ENCODE measurements around the gene HSF2.
A peak's percentile ranks its signal among the peaks of the same experiment; 100 is the strongest.

Gene HSF2

DNA sequence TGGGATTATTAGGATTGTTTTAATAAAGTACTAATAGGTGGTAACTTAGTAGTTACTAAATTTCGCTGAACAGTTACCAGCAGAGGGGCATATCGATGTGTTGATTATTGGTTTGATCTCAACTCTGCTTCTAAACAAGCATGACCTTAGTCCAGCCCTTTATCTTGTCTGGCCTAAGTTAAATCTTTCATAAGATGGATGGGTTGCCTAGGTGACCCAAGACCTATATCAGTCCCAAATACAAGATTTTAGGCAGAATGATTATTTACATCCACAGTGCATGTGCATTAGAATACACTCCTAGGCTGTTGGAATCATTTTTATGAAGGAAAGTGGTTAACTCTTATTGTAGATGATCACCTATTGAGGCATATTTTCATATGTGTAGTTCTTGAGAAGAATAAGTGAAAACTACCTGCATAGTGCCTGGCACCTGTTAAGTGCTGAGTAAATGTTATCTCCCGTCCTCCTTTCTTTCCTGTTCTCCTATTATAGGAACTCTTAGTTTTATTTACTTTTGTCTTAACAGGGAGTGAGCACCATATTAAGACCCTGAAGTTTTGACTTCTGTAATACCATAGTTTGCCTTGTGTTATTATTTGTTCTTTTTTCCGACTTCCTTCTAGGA is 1.1 kb downstream of the HSF2 start:
- peaks cover 45% of the 10 kb centered on the region for H3K27me3 ChIP-seq (ENCODE audit: insufficient read depth, low read length)
- H3K36me3 ChIP-seq (ENCODE audit: insufficient read depth, low read length): no peaks in the 10 kb centered on the region
- H3K9ac ChIP-seq (ENCODE audit: low read depth, low read length): no peak overlapping the region; the same call in 1 of the 2 replicates
- H3K4me1 ChIP-seq (ENCODE audit: insufficient read depth, low read length): peaks cover 12% of the 10 kb centered on the region; the same call in 1 of the 2 replicates
- H3K27ac ChIP-seq (ENCODE audit: low read depth, low read length): no peak overlapping the region
- 70% methylated on average over 3 of the region's 4 CpGs for WGBS
- peak overlapping the region; percentile 98 for H3K4me3 ChIP-seq (ENCODE audit: low read length)
- no peaks in the 10 kb centered on the region for H3K9me3 ChIP-seq (ENCODE audit: insufficient read depth, low read depth, low read length)

DNA sequence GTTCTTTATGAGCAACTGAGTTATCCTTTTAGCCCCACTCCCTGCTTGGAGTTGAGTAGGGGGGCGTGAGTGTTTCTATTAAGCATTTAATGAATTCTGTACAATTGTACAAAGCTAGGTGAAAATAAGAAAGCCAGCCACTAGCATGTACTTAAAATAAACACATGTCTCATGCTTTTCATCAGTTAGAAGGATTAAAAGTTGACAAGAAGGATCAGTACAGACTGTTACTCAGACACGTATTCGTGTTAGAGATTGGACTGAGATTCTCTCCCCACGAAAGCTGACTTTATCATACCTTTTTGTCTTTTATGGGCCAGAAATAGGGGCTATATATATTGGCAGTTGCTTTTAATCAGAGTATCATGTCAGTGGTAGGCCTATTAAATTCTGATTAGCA is 1.7 kb downstream of the HSF2 start:
- no peak overlapping the region for H3K9ac ChIP-seq (ENCODE audit: low read depth, low read length)

DNA sequence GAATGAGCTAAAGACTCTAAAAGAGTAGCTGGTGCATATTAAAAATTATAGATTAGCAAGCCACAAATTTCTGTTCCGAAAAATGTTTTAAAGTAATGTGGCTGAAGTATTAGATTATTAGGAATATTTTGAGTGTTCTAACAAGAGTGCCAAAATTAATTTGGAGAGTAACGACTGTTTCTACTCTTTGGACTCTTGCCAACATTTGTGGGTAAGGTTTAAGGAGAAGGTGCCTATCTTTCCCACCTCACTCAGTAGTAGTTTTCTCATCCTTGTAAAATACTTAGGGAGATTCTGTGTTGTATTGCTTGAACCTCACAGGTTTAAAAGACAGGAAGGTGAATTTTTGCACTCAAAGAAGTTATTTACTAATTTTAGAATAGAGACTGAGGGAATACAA is 5.0 kb downstream of the HSF2 start:
- WGBS: 94% methylated on average over 2 of the region's 2 CpGs
- Histone ChIP-seq H3K36me3 (ENCODE audit: insufficient read depth, low read length) (no peaks in the 10 kb centered on the region), H3K27me3 (ENCODE audit: insufficient read depth, low read length) (peaks cover 15% of the 10 kb centered on the region), H3K4me1 (ENCODE audit: insufficient read depth, low read length) (peaks cover 17% of the 10 kb centered on the region), H3K4me3 (ENCODE audit: low read length) (no peak overlapping the region), H3K9me3 (ENCODE audit: insufficient read depth, low read depth, low read length) (no peaks in the 10 kb centered on the region), H3K9ac (ENCODE audit: low read depth, low read length) (no peak overlapping the region), H3K27ac (ENCODE audit: low read depth, low read length) (no peak overlapping the region)

More for the DNA sequence above, 1.7 kb downstream of the HSF2 start:
- Histone ChIP-seq H3K36me3 (ENCODE audit: insufficient read depth, low read length) (no peaks in the 10 kb centered on the region), H3K27ac (ENCODE audit: low read depth, low read length) (no peak overlapping the region), H3K4me3 (ENCODE audit: low read length) (peak overlapping the region; percentile 98; the same call in 1 of the 2 replicates), H3K4me1 (ENCODE audit: insufficient read depth, low read length) (peaks cover 17% of the 10 kb centered on the region), H3K9me3 (ENCODE audit: insufficient read depth, low read depth, low read length) (no peaks in the 10 kb centered on the region), H3K27me3 (ENCODE audit: insufficient read depth, low read length) (peaks cover 40% of the 10 kb centered on the region)
- WGBS: 95% methylated on average over 4 of the region's 4 CpGs

DNA sequence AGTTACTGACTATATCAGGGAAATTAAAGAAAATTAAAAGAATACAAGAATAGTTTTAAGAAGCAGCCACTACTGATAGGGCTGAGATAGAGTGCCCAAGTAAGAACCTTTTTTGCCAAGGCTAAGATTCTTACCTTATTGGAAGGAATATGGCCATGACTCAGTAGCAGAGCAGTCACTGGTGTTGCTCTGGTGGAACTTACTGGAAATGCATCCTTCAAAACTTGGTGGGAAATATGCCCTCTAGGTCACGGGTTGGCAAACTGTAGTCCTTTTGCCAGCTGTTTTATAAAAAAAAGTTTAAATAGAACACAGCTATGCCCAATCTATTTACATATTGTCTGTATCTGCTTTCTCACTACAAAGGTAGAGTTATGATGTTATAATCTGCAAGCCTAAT is 6.0 kb downstream of the HSF2 start:
- H3K9me3 ChIP-seq (ENCODE audit: insufficient read depth, low read depth, low read length): no peaks in the 10 kb centered on the region
- H3K27ac ChIP-seq (ENCODE audit: low read depth, low read length): no peak overlapping the region
- H3K27me3 ChIP-seq (ENCODE audit: insufficient read depth, low read length): peaks cover 9% of the 10 kb centered on the region
- 94% methylated on average over 1 of the region's 1 CpG for WGBS
- no peak overlapping the region for H3K4me3 ChIP-seq (ENCODE audit: low read length)
- H3K4me1 ChIP-seq (ENCODE audit: insufficient read depth, low read length): peaks cover 16% of the 10 kb centered on the region
- H3K36me3 ChIP-seq (ENCODE audit: insufficient read depth, low read length): no peaks in the 10 kb centered on the region
- H3K9ac ChIP-seq (ENCODE audit: low read depth, low read length): no peak overlapping the region

DNA sequence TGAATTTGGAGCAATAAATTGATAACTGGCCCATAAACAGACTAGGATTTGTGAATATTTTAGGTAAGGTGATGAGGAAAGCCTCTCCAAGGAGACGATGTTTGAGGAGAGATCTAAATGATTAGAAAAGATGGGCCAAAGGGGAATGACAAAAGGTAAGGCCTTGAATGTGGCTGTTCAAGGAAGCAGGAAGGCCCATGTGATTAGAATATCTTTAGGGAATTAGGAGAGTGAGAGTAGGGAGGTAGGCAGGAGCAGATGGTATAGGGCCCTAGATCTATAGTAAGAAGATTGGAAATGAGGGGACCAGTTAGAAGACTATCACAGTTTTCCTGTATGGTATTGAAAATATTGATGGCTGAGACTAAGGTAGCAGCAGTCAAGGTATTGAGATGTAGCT is 6.7 kb downstream of the HSF2 start:
- H3K27ac ChIP-seq (ENCODE audit: low read depth, low read length): no peak overlapping the region
- H3K4me3 ChIP-seq (ENCODE audit: low read length): no peak overlapping the region
- no peaks in the 10 kb centered on the region for H3K36me3 ChIP-seq (ENCODE audit: insufficient read depth, low read length)
- 71% methylated on average over 1 of the region's 1 CpG for WGBS
- no peaks in the 10 kb centered on the region for H3K9me3 ChIP-seq (ENCODE audit: insufficient read depth, low read depth, low read length)
- H3K4me1 ChIP-seq (ENCODE audit: insufficient read depth, low read length): peaks cover 12% of the 10 kb centered on the region
- peaks cover 1% of the 10 kb centered on the region; the same call in 1 of the 2 replicates for H3K27me3 ChIP-seq (ENCODE audit: insufficient read depth, low read length)
- H3K9ac ChIP-seq (ENCODE audit: low read depth, low read length): no peak overlapping the region

DNA sequence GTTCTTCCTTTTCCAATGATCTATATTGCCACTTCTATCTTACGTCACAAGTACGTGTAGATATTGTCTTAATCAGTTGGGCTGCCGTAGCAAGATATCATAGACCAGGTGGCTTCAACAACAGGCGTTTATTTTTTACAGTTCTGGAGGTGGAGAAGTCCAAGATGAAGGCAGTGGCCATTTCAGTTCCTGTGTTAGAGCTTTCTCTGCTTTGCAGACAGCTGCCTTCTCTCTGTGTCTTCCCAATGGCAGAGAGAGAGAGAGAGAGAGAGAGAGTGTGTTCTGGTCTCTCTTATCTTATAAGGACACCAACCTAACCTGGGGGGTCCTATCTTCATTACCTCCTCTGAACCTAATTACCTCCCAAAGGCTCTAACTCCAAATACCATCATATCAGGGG is 8.3 kb downstream of the HSF2 start:
- H3K4me3 ChIP-seq (ENCODE audit: low read length): no peak overlapping the region
- no peaks in the 10 kb centered on the region for H3K9me3 ChIP-seq (ENCODE audit: insufficient read depth, low read depth, low read length)
- H3K4me1 ChIP-seq (ENCODE audit: insufficient read depth, low read length): peaks cover 12% of the 10 kb centered on the region
- no peak overlapping the region for H3K27ac ChIP-seq (ENCODE audit: low read depth, low read length)
- peaks cover 8% of the 10 kb centered on the region for H3K36me3 ChIP-seq (ENCODE audit: insufficient read depth, low read length)
- WGBS: 78% methylated on average over 4 of the region's 4 CpGs
- H3K27me3 ChIP-seq (ENCODE audit: insufficient read depth, low read length): no peaks in the 10 kb centered on the region
- no peak overlapping the region for H3K9ac ChIP-seq (ENCODE audit: low read depth, low read length)

DNA sequence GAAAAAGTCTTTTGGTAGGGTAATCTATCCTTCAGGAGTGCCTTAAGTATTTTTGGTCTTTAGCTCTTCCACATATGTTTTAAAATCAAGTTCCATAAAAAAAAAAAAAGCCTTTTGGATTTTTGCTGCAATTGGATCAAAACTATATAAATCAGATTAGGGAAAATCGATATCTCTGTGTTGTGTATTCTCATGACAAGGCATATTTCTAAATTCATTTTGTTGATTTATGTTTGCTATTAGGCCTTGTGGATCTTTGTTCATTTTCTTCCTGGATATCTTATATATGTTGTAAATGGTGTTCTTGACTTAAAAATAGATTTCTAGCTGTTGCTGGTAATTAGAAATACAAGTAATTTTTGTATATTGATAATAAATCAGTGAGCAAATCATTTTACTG is 8.8 kb downstream of the HSF2 start:
- peaks cover 12% of the 10 kb centered on the region for H3K4me1 ChIP-seq (ENCODE audit: insufficient read depth, low read length)
- no peaks in the 10 kb centered on the region for H3K9me3 ChIP-seq (ENCODE audit: insufficient read depth, low read depth, low read length)
- H3K36me3 ChIP-seq (ENCODE audit: insufficient read depth, low read length): peaks cover 13% of the 10 kb centered on the region
- H3K9ac ChIP-seq (ENCODE audit: low read depth, low read length): no peak overlapping the region
- no peak overlapping the region for H3K27ac ChIP-seq (ENCODE audit: low read depth, low read length)
- H3K4me3 ChIP-seq (ENCODE audit: low read length): no peak overlapping the region
- H3K27me3 ChIP-seq (ENCODE audit: insufficient read depth, low read length): no peaks in the 10 kb centered on the region
- 91% methylated on average over 1 of the region's 1 CpG for WGBS

DNA sequence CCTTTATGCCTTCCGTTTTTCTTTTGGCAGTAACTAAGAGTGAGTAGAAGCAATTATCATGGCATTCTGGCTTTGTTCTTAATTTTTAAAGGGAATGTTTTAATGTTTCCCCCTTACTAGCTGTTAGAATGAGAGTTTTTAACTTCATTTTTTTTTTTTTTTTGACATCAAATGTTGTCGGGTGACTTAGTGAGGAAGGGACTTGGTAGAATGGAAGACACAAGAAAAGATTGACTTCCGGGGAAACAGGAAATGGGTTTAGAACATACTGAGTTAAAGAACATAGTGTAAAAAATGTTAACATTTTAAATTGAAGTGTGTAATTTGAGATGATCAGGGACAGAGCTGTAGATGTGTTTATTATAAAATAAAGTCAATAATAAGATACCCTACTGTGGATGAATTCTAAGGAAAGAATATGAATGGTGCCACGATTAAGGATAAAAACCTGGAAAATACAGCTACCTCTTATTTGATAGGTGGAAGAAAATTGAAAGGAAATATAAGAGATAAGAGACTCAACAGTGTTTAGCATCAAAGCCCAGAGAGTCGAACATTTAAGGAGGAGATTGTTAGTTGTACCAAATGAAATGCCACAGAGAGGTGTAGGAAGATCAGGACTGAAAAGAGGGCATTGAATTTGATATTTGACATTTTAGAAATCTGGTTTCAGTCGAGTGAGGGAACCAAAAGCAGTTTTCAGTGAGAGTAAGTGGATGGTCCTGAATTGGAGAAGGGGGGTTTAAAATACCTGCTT is 9.4 kb downstream of the HSF2 start:
- Histone ChIP-seq H3K9ac (ENCODE audit: low read depth, low read length) (no peak overlapping the region), H3K27ac (ENCODE audit: low read depth, low read length) (no peak overlapping the region), H3K9me3 (ENCODE audit: insufficient read depth, low read depth, low read length) (no peaks in the 10 kb centered on the region), H3K4me1 (ENCODE audit: insufficient read depth, low read length) (peaks cover 12% of the 10 kb centered on the region), H3K36me3 (ENCODE audit: insufficient read depth, low read length) (peaks cover 20% of the 10 kb centered on the region), H3K4me3 (ENCODE audit: low read length) (no peak overlapping the region), H3K27me3 (ENCODE audit: insufficient read depth, low read length) (no peaks in the 10 kb centered on the region)
- WGBS: 88% methylated on average over 6 of the region's 6 CpGs

DNA sequence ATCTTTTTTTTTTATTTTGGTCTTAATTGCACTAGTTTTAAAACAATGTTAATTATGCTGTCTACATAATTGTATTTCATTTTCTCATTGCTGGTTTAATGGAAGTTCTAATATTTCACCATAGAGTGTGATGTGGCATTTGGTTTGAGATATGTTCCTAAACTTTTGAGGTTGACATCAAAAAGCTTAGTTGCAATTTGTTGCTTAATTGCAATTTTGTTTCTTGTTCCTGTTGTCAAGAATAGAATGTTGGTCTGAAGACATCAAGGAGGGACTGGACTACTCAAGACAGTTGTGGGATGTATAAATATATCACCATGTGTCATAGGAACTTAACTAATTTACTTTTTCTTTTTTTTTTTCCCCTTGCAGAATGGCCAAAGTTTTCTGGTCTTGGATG is 12.5 kb downstream of the HSF2 start:
- H3K9me3 ChIP-seq (ENCODE audit: insufficient read depth, low read depth, low read length): no peaks in the 10 kb centered on the region
- no peak overlapping the region for H3K9ac ChIP-seq (ENCODE audit: low read depth, low read length)
- no peaks in the 10 kb centered on the region for H3K27me3 ChIP-seq (ENCODE audit: insufficient read depth, low read length)
- no peak overlapping the region for H3K27ac ChIP-seq (ENCODE audit: low read depth, low read length)
- no peak overlapping the region for H3K4me3 ChIP-seq (ENCODE audit: low read length)
- H3K36me3 ChIP-seq (ENCODE audit: insufficient read depth, low read length): peaks cover 48% of the 10 kb centered on the region
- peaks cover 3% of the 10 kb centered on the region; the same call in 1 of the 2 replicates for H3K4me1 ChIP-seq (ENCODE audit: insufficient read depth, low read length)

DNA sequence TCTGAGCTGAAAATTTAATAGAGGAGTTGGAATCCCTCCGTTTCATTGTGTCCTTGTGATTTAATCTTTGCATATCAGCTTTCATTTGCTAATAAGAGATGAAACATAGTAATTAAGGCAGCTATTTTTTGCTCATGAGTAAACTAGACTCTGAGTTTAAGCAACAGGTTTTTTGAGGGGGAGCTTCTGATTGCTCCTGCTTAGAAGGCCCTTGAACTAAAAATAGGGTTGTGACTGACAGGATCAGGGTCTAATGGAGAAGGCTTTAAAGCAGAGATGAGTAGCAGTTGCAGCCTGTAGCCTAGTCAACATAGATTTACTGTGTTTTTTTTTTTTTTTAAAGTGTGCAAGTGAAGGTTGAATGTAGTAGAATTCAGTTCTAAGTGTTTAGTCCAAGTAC is 17.4 kb downstream of the HSF2 start:
- WGBS: 92% methylated on average over 1 of the region's 1 CpG
- no peak overlapping the region for H3K27ac ChIP-seq (ENCODE audit: low read depth, low read length)
- no peak overlapping the region for H3K9ac ChIP-seq (ENCODE audit: low read depth, low read length)
- no peak overlapping the region for H3K4me3 ChIP-seq (ENCODE audit: low read length)
- no peaks in the 10 kb centered on the region for H3K4me1 ChIP-seq (ENCODE audit: insufficient read depth, low read length)
- peaks cover 92% of the 10 kb centered on the region for H3K36me3 ChIP-seq (ENCODE audit: insufficient read depth, low read length)
- H3K9me3 ChIP-seq (ENCODE audit: insufficient read depth, low read depth, low read length): no peaks in the 10 kb centered on the region
- H3K27me3 ChIP-seq (ENCODE audit: insufficient read depth, low read length): no peaks in the 10 kb centered on the region

DNA sequence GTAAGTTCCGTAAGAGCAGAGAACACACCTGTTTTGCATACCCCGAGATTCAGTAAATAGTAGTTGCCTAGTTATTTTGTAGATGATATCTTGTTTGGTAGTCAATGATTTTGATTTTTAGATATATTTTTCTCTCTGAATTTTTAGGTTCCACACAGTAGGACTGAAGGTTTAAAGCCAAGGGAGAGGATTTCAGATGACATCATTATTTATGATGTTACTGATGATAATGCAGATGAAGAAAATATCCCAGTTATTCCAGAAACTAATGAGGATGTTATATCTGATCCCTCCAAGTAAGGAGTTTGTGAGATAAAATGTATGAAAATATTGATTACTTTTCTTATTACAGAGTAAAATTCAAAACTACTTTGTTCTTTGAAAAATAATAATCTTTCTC is 22.6 kb downstream of the HSF2 start:
- no peak overlapping the region for H3K4me3 ChIP-seq (ENCODE audit: low read length)
- H3K4me1 ChIP-seq (ENCODE audit: insufficient read depth, low read length): no peaks in the 10 kb centered on the region
- H3K36me3 ChIP-seq (ENCODE audit: insufficient read depth, low read length): peaks cover 96% of the 10 kb centered on the region
- 98% methylated on average over 2 of the region's 2 CpGs for WGBS
- no peak overlapping the region for H3K27ac ChIP-seq (ENCODE audit: low read depth, low read length)
- no peaks in the 10 kb centered on the region for H3K27me3 ChIP-seq (ENCODE audit: insufficient read depth, low read length)
- no peak overlapping the region for H3K9ac ChIP-seq (ENCODE audit: low read depth, low read length)
- no peaks in the 10 kb centered on the region for H3K9me3 ChIP-seq (ENCODE audit: insufficient read depth, low read depth, low read length)

Data from HUES64 (cell line).